ENCODE data around the gene AXDND1. TPM values are rescaled to one million over a fixed set of nuclear protein-coding genes. Genes with fewer than 3 reads are reported as not detected.

The AXDND1 gene
- polyA plus RNA-seq, 3 donors: 0.09 TPM; not detected in 2

- Mint-ChIP-seq H3K27me3 (ENCODE audit: low read depth in 3 of 3) (peaks cover 0 to 4% (median 0%) of the 10 kb centered on the region in 3 donors), H3K4me1 (no peaks in the 10 kb centered on the region), H3K9me3 (peaks cover 0 to 5% (median 1%) of the 10 kb centered on the region in 7 donors), H3K36me3 (no peaks in the 10 kb centered on the region), H3K4me3 (no peak overlapping the region), H3K27ac (peak overlapping the region in 1 of 7 donors; percentile 16)
- H3K9ac ChIP-seq (ENCODE audit: insufficient read depth, low read length, poor library complexity, severe bottlenecking): no peak overlapping the region
- no peaks in the 10 kb centered on the region for H3K79me2 ChIP-seq (ENCODE audit: insufficient read depth, low read length)
- no peak overlapping the region for H3K4me2 ChIP-seq (replicated peaks; ENCODE audit: extremely low read depth, low read length, poor library complexity, severe bottlenecking)
- H3K27me3 ChIP-seq (ENCODE audit: control insufficient read depth in 2 of 2, insufficient read depth in 2 of 2, low read length in 2 of 2): no peaks in the 10 kb centered on the region
- H3K9me3 ChIP-seq (replicated peaks in 1 of 2; ENCODE audit: control insufficient read depth in 1 of 2, insufficient read depth in 1 of 2, low read length in 2 of 2): no peaks in the 10 kb centered on the region
- WGBS (ENCODE audit: insufficient coverage): 92% methylated on average over 2 of the region's 8 CpGs
- intact Hi-C loops (cut with micrococcal nuclease): no loop called here
- no peaks in the 10 kb centered on the region for H4K20me1 ChIP-seq (ENCODE audit: insufficient read depth, low read length)
- no peaks in the 10 kb centered on the region for H3K4me1 ChIP-seq (ENCODE audit: control insufficient read depth in 1 of 2, insufficient read depth in 2 of 2, low read length in 2 of 2)
- H2AFZ ChIP-seq (ENCODE audit: insufficient read depth, low read depth, low read length, poor library complexity, severe bottlenecking): no peak overlapping the region
- no peak for DNase-seq
- no peak overlapping the region for H3K4me3 ChIP-seq (replicated peaks in 1 of 3; ENCODE audit: low read depth in 2 of 3, low read length in 3 of 3)
- no peak for TF ChIP-seq CTCF (IDR thresholded peaks at IDR 0.05)
- no peaks in the 10 kb centered on the region for H3K36me3 ChIP-seq (replicated peaks in 1 of 2; ENCODE audit: control insufficient read depth in 1 of 2, insufficient read depth in 2 of 2, low read length in 2 of 2)
- H3K27ac ChIP-seq (ENCODE audit: low read depth in 1 of 2, low read length in 2 of 2): no peak overlapping the region
Measured at GRCh38 chr1:179529482-179530195, 163.9 kb downstream of the AXDND1 start.

DNA sequence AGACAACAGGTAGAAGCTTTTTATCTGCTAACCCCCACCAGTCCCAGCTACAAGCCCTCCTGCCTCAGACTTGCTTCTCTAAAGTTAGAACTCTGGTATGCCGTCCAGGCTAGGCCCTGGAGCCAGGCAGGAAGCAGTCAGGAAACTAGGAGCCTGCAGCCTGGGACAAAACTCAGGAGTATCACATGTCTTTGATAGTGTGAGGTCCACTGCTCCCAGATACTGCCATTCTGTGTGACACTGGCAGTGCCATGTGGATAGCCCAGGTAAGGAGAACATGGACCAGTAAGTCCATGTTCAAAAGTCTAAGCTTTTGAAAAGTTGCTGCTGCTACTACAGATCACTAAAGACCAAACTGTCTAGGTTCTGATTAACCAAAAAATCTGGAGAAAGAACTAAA lies 164.6 kb downstream of the AXDND1 start:
- Mint-ChIP-seq H3K9me3 (peaks cover 0 to 5% (median 1%) of the 10 kb centered on the region in 7 donors), H3K36me3 (no peaks in the 10 kb centered on the region), H3K4me1 (no peaks in the 10 kb centered on the region), H3K4me3 (no peak overlapping the region), H3K27ac (no peak overlapping the region), H3K27me3 (ENCODE audit: low read depth in 3 of 3) (peaks cover 0 to 4% (median 0%) of the 10 kb centered on the region in 3 donors)
- WGBS (ENCODE audit: insufficient coverage): 40% methylated on average over 1 of the region's 1 CpG
- Histone ChIP-seq H3K79me2 (ENCODE audit: insufficient read depth, low read length) (no peaks in the 10 kb centered on the region), H3K36me3 (replicated peaks in 1 of 2; ENCODE audit: control insufficient read depth in 1 of 2, insufficient read depth in 2 of 2, low read length in 2 of 2) (no peaks in the 10 kb centered on the region), H3K9ac (ENCODE audit: insufficient read depth, low read length, poor library complexity, severe bottlenecking) (no peak overlapping the region), H3K9me3 (replicated peaks in 1 of 2; ENCODE audit: control insufficient read depth in 1 of 2, insufficient read depth in 1 of 2, low read length in 2 of 2) (no peaks in the 10 kb centered on the region), H3K4me2 (replicated peaks; ENCODE audit: extremely low read depth, low read length, poor library complexity, severe bottlenecking) (no peak overlapping the region), H3K4me3 (replicated peaks in 1 of 3; ENCODE audit: low read depth in 2 of 3, low read length in 3 of 3) (no peak overlapping the region), H4K20me1 (ENCODE audit: insufficient read depth, low read length) (no peaks in the 10 kb centered on the region), H2AFZ (ENCODE audit: insufficient read depth, low read depth, low read length, poor library complexity, severe bottlenecking) (no peak overlapping the region), H3K27me3 (ENCODE audit: control insufficient read depth in 2 of 2, insufficient read depth in 2 of 2, low read length in 2 of 2) (no peaks in the 10 kb centered on the region), H3K4me1 (ENCODE audit: control insufficient read depth in 1 of 2, insufficient read depth in 2 of 2, low read length in 2 of 2) (no peaks in the 10 kb centered on the region), H3K27ac (ENCODE audit: low read depth in 1 of 2, low read length in 2 of 2) (no peak overlapping the region)
- intact Hi-C loops (cut with micrococcal nuclease): no loop called here
- no peak for DNase-seq
- TF ChIP-seq CTCF (IDR thresholded peaks at IDR 0.05): no peak

Measured in CD14-positive monocyte (primary cell).